GM12892 (cell line): ENCODE data around the gene CDK13.

Source experiments
- POLR2A ChIP-seq: IDR thresholded peaks from 2 replicates; pipeline ENCODE4 v1.6.1; 2011; ENCODE audit warnings: low read depth, low read length, control low read depth
- POLR2AphosphoS5 ChIP-seq: IDR thresholded peaks from 2 replicates; pipeline ENCODE4 v1.6.1; 2011; ENCODE audit warnings: low read depth, low read length, control low read depth
- TAF1 ChIP-seq: IDR thresholded peaks from 2 replicates; pipeline ENCODE4 v1.6.1; 2011; ENCODE audit warnings: low read depth, mild to moderate bottlenecking, control low read depth, low read length, borderline replicate concordance

- TF ChIP-seq TAF1 (no peak), POLR2A (no peak), POLR2AphosphoS5 (no peak)
These were observed 25.9 kb upstream of the CDK13 start for GRCh38 chr7:39924122-39924521.
